SK-N-SH treated with all-trans-retinoic acid at 6 μM for 48 hours (cell line): Measurements from ENCODE around the gene RAN.

Source experiments
- ATAC-seq: fragments of 200-7000 bp; cut with Tn5 transposase; 3 replicates; pipeline ENCODE4 v1.9.1; 2020; ENCODE audit warnings: mild to moderate bottlenecking, moderate library complexity
- ARNTL ChIP-seq: fragments of 450-650 bp; formaldehyde crosslinking; IDR thresholded peaks from 2 replicates; pipeline ENCODE4 v1.5.0; 2020; ENCODE audit warnings: low read depth, mild to moderate bottlenecking, moderate library complexity, borderline replicate concordance
- BACH2 ChIP-seq: fragments of 250-450 bp; sonication (Bioruptor Pico); IDR thresholded peaks from 2 replicates; pipeline ENCODE4 v1.9.0; 2021; ENCODE audit warnings: mild to moderate bottlenecking, borderline replicate concordance
- CSDC2 ChIP-seq: fragments of 250-450 bp; sonication (Bioruptor Pico); IDR thresholded peaks from 2 replicates; pipeline ENCODE4 v1.5.0; 2020; ENCODE audit warnings: mild to moderate bottlenecking, moderate library complexity
- CSRNP3 ChIP-seq: fragments of 250-450 bp; sonication (Bioruptor Pico); IDR thresholded peaks from 2 replicates; pipeline ENCODE4 v1.5.1; 2021; ENCODE audit warnings: mild to moderate bottlenecking, moderate library complexity
- ESRRG ChIP-seq: fragments of 250-450 bp; sonication (Bioruptor Pico); IDR thresholded peaks from 2 replicates; pipeline ENCODE4 v1.6.1; 2021; ENCODE audit warnings: mild to moderate bottlenecking
- PPARA ChIP-seq: fragments of 250-450 bp; sonication (Bioruptor Pico); IDR thresholded peaks from 2 replicates; pipeline ENCODE4 v1.5.0; 2020; ENCODE audit warnings: mild to moderate bottlenecking, borderline replicate concordance
- RARB ChIP-seq: fragments of 250-450 bp; sonication (Bioruptor Pico); IDR thresholded peaks from 2 replicates; pipeline ENCODE4 v1.8.0; 2021; ENCODE audit warnings: mild to moderate bottlenecking, moderate library complexity
- TCF4 ChIP-seq: fragments of 250-450 bp; sonication (Bioruptor Pico); IDR thresholded peaks from 2 replicates; pipeline ENCODE4 v1.8.0; 2021; ENCODE audit warnings: mild to moderate bottlenecking, moderate library complexity, borderline replicate concordance
- TOX ChIP-seq: fragments of 250-450 bp; sonication (Bioruptor Pico); IDR thresholded peaks from 2 replicates; pipeline ENCODE4 v1.8.0; 2021; ENCODE audit warnings: mild to moderate bottlenecking, moderate library complexity, borderline replicate concordance
- ZC3H10 ChIP-seq: fragments of 250-450 bp; sonication (Bioruptor Pico); IDR thresholded peaks from 2 replicates; pipeline ENCODE4 v1.5.1; 2021; ENCODE audit warnings: mild to moderate bottlenecking, moderate library complexity
- ZFP3 ChIP-seq: fragments of 250-450 bp; sonication (Bioruptor Pico); IDR thresholded peaks from 2 replicates; pipeline ENCODE4 v1.5.0; 2020; ENCODE audit warnings: mild to moderate bottlenecking, moderate library complexity
- ZFP30 ChIP-seq: fragments of 450-650 bp; formaldehyde crosslinking; IDR thresholded peaks from 2 replicates; pipeline ENCODE4 v1.5.0; 2022; ENCODE audit warnings: mild to moderate bottlenecking, moderate library complexity
- ZNF565 ChIP-seq: fragments of 450-650 bp; formaldehyde crosslinking; conservative IDR thresholded peaks from 2 replicates; pipeline ENCODE4 v1.5.0; 2020; ENCODE audit warnings: low read depth, mild to moderate bottlenecking, moderate library complexity
- ZNF70 ChIP-seq: fragments of 450-650 bp; formaldehyde crosslinking; IDR thresholded peaks from 2 replicates; pipeline ENCODE4 v1.5.0; 2020; ENCODE audit warnings: mild to moderate bottlenecking, moderate library complexity
- ZNF8 ChIP-seq: fragments of 450-650 bp; formaldehyde crosslinking; IDR thresholded peaks from 2 replicates; pipeline ENCODE4 v1.5.0; 2020; ENCODE audit warnings: mild to moderate bottlenecking, moderate library complexity
- TF ChIP-seq, protein P1 (sequence below): fragments of 250-450 bp; sonication (Bioruptor Pico); IDR thresholded peaks from 2 replicates; pipeline ENCODE4 v1.8.0; 2020; ENCODE audit warnings: mild to moderate bottlenecking, moderate library complexity, borderline replicate concordance
- TF ChIP-seq, protein P2 (sequence below): fragments of 250-450 bp; sonication (Bioruptor Pico); IDR thresholded peaks from 2 replicates; pipeline ENCODE4 v1.5.0; 2020; ENCODE audit warnings: mild to moderate bottlenecking, moderate library complexity
- TF ChIP-seq, protein P3 (sequence below): fragments of 250-450 bp; sonication (Bioruptor Pico); IDR thresholded peaks from 2 replicates; pipeline ENCODE4 v1.8.0; 2021; ENCODE audit warnings: low read depth, mild to moderate bottlenecking, moderate library complexity, borderline replicate concordance

The RAN gene

GRCh38 chr12:130858084-130858483 is 13.8 kb upstream of the RAN start (continued):
- TF ChIP-seq, protein P1, sequence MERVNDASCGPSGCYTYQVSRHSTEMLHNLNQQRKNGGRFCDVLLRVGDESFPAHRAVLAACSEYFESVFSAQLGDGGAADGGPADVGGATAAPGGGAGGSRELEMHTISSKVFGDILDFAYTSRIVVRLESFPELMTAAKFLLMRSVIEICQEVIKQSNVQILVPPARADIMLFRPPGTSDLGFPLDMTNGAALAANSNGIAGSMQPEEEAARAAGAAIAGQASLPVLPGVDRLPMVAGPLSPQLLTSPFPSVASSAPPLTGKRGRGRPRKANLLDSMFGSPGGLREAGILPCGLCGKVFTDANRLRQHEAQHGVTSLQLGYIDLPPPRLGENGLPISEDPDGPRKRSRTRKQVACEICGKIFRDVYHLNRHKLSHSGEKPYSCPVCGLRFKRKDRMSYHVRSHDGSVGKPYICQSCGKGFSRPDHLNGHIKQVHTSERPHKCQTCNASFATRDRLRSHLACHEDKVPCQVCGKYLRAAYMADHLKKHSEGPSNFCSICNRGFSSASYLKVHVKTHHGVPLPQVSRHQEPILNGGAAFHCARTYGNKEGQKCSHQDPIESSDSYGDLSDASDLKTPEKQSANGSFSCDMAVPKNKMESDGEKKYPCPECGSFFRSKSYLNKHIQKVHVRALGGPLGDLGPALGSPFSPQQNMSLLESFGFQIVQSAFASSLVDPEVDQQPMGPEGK (CRISPR knock-in tag): no peak
- TF ChIP-seq CSDC2 (CRISPR knock-in tag) (no peak), ZFP30 (CRISPR knock-in tag) (no peak), ARNTL (CRISPR knock-in tag) (no peak), TOX (CRISPR knock-in tag) (no peak)
- TF ChIP-seq, protein P2, sequence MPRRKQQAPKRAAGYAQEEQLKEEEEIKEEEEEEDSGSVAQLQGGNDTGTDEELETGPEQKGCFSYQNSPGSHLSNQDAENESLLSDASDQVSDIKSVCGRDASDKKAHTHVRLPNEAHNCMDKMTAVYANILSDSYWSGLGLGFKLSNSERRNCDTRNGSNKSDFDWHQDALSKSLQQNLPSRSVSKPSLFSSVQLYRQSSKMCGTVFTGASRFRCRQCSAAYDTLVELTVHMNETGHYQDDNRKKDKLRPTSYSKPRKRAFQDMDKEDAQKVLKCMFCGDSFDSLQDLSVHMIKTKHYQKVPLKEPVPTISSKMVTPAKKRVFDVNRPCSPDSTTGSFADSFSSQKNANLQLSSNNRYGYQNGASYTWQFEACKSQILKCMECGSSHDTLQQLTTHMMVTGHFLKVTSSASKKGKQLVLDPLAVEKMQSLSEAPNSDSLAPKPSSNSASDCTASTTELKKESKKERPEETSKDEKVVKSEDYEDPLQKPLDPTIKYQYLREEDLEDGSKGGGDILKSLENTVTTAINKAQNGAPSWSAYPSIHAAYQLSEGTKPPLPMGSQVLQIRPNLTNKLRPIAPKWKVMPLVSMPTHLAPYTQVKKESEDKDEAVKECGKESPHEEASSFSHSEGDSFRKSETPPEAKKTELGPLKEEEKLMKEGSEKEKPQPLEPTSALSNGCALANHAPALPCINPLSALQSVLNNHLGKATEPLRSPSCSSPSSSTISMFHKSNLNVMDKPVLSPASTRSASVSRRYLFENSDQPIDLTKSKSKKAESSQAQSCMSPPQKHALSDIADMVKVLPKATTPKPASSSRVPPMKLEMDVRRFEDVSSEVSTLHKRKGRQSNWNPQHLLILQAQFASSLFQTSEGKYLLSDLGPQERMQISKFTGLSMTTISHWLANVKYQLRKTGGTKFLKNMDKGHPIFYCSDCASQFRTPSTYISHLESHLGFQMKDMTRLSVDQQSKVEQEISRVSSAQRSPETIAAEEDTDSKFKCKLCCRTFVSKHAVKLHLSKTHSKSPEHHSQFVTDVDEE (CRISPR knock-in tag): no peak

- ATAC-seq: no peak
- TF ChIP-seq, protein P1 (CRISPR knock-in tag): no peak
- TF ChIP-seq ARNTL (CRISPR knock-in tag) (no peak), ESRRG (CRISPR knock-in tag) (no peak), RARB (no peak), TOX (CRISPR knock-in tag) (no peak), TCF4 (no peak), ZNF8 (no peak), BACH2 (CRISPR knock-in tag) (no peak), PPARA (CRISPR knock-in tag) (no peak), ZC3H10 (CRISPR knock-in tag) (no peak), CSRNP3 (no peak), ZNF565 (no peak), CSDC2 (CRISPR knock-in tag) (no peak), ZFP3 (CRISPR knock-in tag) (no peak), ZNF70 (CRISPR knock-in tag) (no peak)
- TF ChIP-seq, protein P2 (CRISPR knock-in tag): no peak
- TF ChIP-seq, protein P3, sequence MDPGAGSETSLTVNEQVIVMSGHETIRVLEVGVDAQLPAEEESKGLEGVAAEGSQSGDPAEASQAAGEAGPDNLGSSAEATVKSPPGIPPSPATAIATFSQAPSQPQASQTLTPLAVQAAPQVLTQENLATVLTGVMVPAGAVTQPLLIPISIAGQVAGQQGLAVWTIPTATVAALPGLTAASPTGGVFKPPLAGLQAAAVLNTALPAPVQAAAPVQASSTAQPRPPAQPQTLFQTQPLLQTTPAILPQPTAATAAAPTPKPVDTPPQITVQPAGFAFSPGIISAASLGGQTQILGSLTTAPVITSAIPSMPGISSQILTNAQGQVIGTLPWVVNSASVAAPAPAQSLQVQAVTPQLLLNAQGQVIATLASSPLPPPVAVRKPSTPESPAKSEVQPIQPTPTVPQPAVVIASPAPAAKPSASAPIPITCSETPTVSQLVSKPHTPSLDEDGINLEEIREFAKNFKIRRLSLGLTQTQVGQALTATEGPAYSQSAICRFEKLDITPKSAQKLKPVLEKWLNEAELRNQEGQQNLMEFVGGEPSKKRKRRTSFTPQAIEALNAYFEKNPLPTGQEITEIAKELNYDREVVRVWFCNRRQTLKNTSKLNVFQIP (CRISPR knock-in tag): no peak
Observed at GRCh38 chr12:130859161-130859560, 12.7 kb upstream of the RAN start.
